ENCODE measurements around the gene LSAMP. TPM values are rescaled to one million over a fixed set of nuclear protein-coding genes. Genes with fewer than 3 reads are reported as not detected.

LSAMP gene
- total and polyA plus RNA-seq, 2 donors (not counting 1 experiment from before 2014, with no cell fraction given) = not detected

GRCh38 chr3:116341899-116342298 is 103.4 kb downstream of the LSAMP start:
- Mint-ChIP-seq H3K4me1 (no peaks in the 10 kb centered on the region), H3K9me3 (ENCODE audit: insufficient read depth) (no peaks in the 10 kb centered on the region), H3K27ac (no peak overlapping the region), H3K4me3 (no peak overlapping the region), H3K27me3 (no peaks in the 10 kb centered on the region)
- ChIA-PET POLR2A (no interaction called here), CTCF (no interaction called here)
- DNase-seq (no peak), ATAC-seq (ENCODE audit: low read depth) (no peak)
- Histone ChIP-seq H3K79me2 (ENCODE audit: control insufficient read depth, insufficient read depth, low read length) (no peaks in the 10 kb centered on the region), H3K4me1 (ENCODE audit: control insufficient read depth in 2 of 2, insufficient read depth in 2 of 2, low read length in 2 of 2) (no peaks in the 10 kb centered on the region), H3K27me3 (replicated peaks in 1 of 4; ENCODE audit: control extremely low read depth in 1 of 4, control insufficient read depth in 3 of 4, insufficient read depth in 4 of 4, low read length in 3 of 4) (no peaks in the 10 kb centered on the region), H2AFZ (ENCODE audit: insufficient read depth, low read depth, low read length, poor library complexity, severe bottlenecking) (no peak overlapping the region), H3K4me2 (replicated peaks; ENCODE audit: low read depth, low read length, poor library complexity, severe bottlenecking) (no peak overlapping the region), H3K36me3 (replicated peaks in 1 of 2; ENCODE audit: control extremely low read depth in 1 of 2, control insufficient read depth in 1 of 2, extremely low read depth in 1 of 2, insufficient read depth in 2 of 2, low read length in 1 of 2) (no peaks in the 10 kb centered on the region), H3K4me3 (ENCODE audit: control extremely low read depth in 1 of 5, extremely low read depth in 1 of 5, insufficient read depth in 1 of 5, low read depth in 2 of 5, low read length in 4 of 5) (no peak overlapping the region), H4K20me1 (ENCODE audit: control insufficient read depth, insufficient read depth, low read length, poor library complexity, severe bottlenecking) (no peaks in the 10 kb centered on the region), H3K27ac (ENCODE audit: low read length in 2 of 2) (no peak overlapping the region), H3K9ac (ENCODE audit: low read length) (no peak overlapping the region), H3K9me3 (ENCODE audit: control extremely low read depth in 1 of 3, control insufficient read depth in 2 of 3, insufficient read depth in 1 of 3, low read length in 2 of 3) (no peaks in the 10 kb centered on the region)
- intact Hi-C loops (cut with micrococcal nuclease) = no loop called here
- TF ChIP-seq CTCF (IDR thresholded peaks at IDR 0.05) (no peak), EZH2 (IDR thresholded peaks at IDR 0.05; ENCODE audit: borderline replicate concordance, insufficient read depth, low read depth, low read length, poor library complexity, severe bottlenecking) (no peak)

DNA sequence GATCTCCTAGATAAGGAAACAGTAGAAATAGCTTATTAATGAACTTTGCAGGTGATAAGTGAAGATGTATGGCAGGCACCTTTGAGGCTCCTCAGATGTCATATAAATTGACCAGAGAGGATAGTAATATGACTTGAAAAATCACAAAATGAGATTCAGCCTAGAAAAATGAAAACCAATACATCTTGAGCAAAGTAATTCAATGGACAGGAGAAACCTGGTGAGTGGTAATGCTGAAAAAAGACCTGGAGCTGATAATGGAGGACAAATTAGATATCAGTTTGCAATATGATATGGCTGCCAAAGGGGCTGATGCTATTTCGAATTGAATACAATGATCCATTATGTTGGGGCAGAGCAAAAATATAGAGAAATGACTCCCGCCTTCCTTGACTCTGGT is 103.9 kb downstream of the LSAMP start:
- no peaks in the 10 kb centered on the region for H4K20me1 ChIP-seq (ENCODE audit: control insufficient read depth, insufficient read depth, low read length, poor library complexity, severe bottlenecking)
- intact Hi-C loops (cut with micrococcal nuclease) = no loop called here
- 80% methylated on average over 2 of the region's 2 CpGs for WGBS (ENCODE audit: insufficient coverage)
- H3K9me3 ChIP-seq (ENCODE audit: control extremely low read depth in 1 of 3, control insufficient read depth in 2 of 3, insufficient read depth in 1 of 3, low read length in 2 of 3) = no peaks in the 10 kb centered on the region
- no peaks in the 10 kb centered on the region for H3K9me3 Mint-ChIP-seq (ENCODE audit: insufficient read depth)
- no peak overlapping the region for H2AFZ ChIP-seq (ENCODE audit: insufficient read depth, low read depth, low read length, poor library complexity, severe bottlenecking)
- H3K27me3 Mint-ChIP-seq = no peaks in the 10 kb centered on the region
- POLR2A ChIA-PET = no interaction called here
- no peak for TF ChIP-seq CTCF (IDR thresholded peaks at IDR 0.05)
- no peak for TF ChIP-seq EZH2 (IDR thresholded peaks at IDR 0.05; ENCODE audit: borderline replicate concordance, insufficient read depth, low read depth, low read length, poor library complexity, severe bottlenecking)
- no peaks in the 10 kb centered on the region for H3K4me1 ChIP-seq (ENCODE audit: control insufficient read depth in 2 of 2, insufficient read depth in 2 of 2, low read length in 2 of 2)
- H3K4me3 Mint-ChIP-seq = no peak overlapping the region
- no peaks in the 10 kb centered on the region for H3K27me3 ChIP-seq (replicated peaks in 1 of 4; ENCODE audit: control extremely low read depth in 1 of 4, control insufficient read depth in 3 of 4, insufficient read depth in 4 of 4, low read length in 3 of 4)
- H3K27ac ChIP-seq (ENCODE audit: low read length in 2 of 2) = no peak overlapping the region
- H3K27ac Mint-ChIP-seq = no peak overlapping the region
- no peaks in the 10 kb centered on the region for H3K36me3 ChIP-seq (replicated peaks in 1 of 2; ENCODE audit: control extremely low read depth in 1 of 2, control insufficient read depth in 1 of 2, extremely low read depth in 1 of 2, insufficient read depth in 2 of 2, low read length in 1 of 2)
- no peak overlapping the region for H3K4me3 ChIP-seq (ENCODE audit: control extremely low read depth in 1 of 5, extremely low read depth in 1 of 5, insufficient read depth in 1 of 5, low read depth in 2 of 5, low read length in 4 of 5)
- ATAC-seq (ENCODE audit: low read depth) (no peak), DNase-seq (no peak)
- H3K4me1 Mint-ChIP-seq = no peaks in the 10 kb centered on the region
- H3K9ac ChIP-seq (ENCODE audit: low read length) = no peak overlapping the region
- no peaks in the 10 kb centered on the region for H3K79me2 ChIP-seq (ENCODE audit: control insufficient read depth, insufficient read depth, low read length)
- no peak overlapping the region for H3K4me2 ChIP-seq (replicated peaks; ENCODE audit: low read depth, low read length, poor library complexity, severe bottlenecking)
- CTCF ChIA-PET = no interaction called here
